IMR-90 (cell line): ENCODE data around the gene MLYCD. TPM values are rescaled to one million over a fixed set of nuclear protein-coding genes. Genes with fewer than 3 reads are reported as not detected.

Experiments used
- ATAC-seq: fragments of 200-7000 bp; cut with Tn5 transposase; 2 replicates; pipeline ENCODE4 v1.9.1; 2020; ENCODE audit warnings: low read depth, mild to moderate bottlenecking, moderate library complexity
- BruUV-seq: library from RNA; stranded (reverse); fragments of 400-500 nt; replicated peaks from 2 replicates; lab custom pipeline; 2021; lab: Mats Ljungman, UMichigan
- CTCF ChIA-PET: fragments of 300-600 bp; formaldehyde crosslinking; extraction: SDS; loops from one replicate; lab custom pipeline; 2021; ENCODE audit warnings: antibody characterized with exemption; lab: Yijun Ruan, JAX
- POLR2A ChIA-PET: fragments of 300-600 bp; sonication (Branson Sonifier 250); formaldehyde crosslinking; loops from one replicate; lab custom pipeline; 2022; ENCODE audit warnings: antibody characterized with exemption; ENCODE audit not compliant: unreplicated experiment; lab: Charles Lee
- DNase-seq: peaks from one replicate; pipeline ENCODE4 v3.0.0; 2013
- H2AFZ ChIP-seq: replicated peaks from 2 replicates; pipeline ENCODE3; 2013; ENCODE audit warnings: low read length, mild to moderate bottlenecking; ENCODE audit not compliant: poor library complexity
- H2AK5ac ChIP-seq: 2 replicates; pipeline ENCODE4 v1.6.1; 2013; ENCODE audit warnings: low read depth, low read length, inconsistent platforms
- H2AK9ac ChIP-seq: replicated peaks from 2 replicates; pipeline ENCODE3; 2013; ENCODE audit warnings: mild to moderate bottlenecking, low read depth, low read length, moderate library complexity; ENCODE audit not compliant: poor library complexity
- H2BK120ac ChIP-seq: 2 replicates; pipeline ENCODE4 v1.6.1; 2013; ENCODE audit warnings: low read depth, low read length, inconsistent platforms
- H2BK15ac ChIP-seq: 3 replicates; pipeline ENCODE4 v1.6.1; 2013; ENCODE audit warnings: low read depth, low read length, inconsistent platforms
- H2BK20ac ChIP-seq: 2 replicates; pipeline ENCODE4 v1.6.1; 2013; ENCODE audit warnings: low read depth, mild to moderate bottlenecking, inconsistent platforms, low read length, moderate library complexity
- H2BK5ac ChIP-seq: 2 replicates; pipeline ENCODE4 v1.6.1; 2013; ENCODE audit warnings: mild to moderate bottlenecking, low read depth, low read length, inconsistent platforms; ENCODE audit not compliant: poor library complexity, severe bottlenecking
- H3K14ac ChIP-seq: replicated peaks from 2 replicates; pipeline ENCODE4 v1.6.1; 2013; ENCODE audit warnings: low read depth, low read length, inconsistent platforms
- H3K18ac ChIP-seq: 2 replicates; pipeline ENCODE4 v1.6.1; 2013; ENCODE audit warnings: low read depth, low read length, control low read depth
- H3K23ac ChIP-seq: 2 replicates; pipeline ENCODE4 v1.6.1; 2013; ENCODE audit warnings: low read depth, low read length, inconsistent platforms
- H3K27ac ChIP-seq: 2 replicates; pipeline ENCODE4 v1.5.1; 2013; ENCODE audit warnings: mild to moderate bottlenecking, control low read depth, low read length; ENCODE audit not compliant: insufficient read depth
- H3K27me3 ChIP-seq: 2 replicates; pipeline ENCODE4 v1.6.1; 2013; ENCODE audit warnings: low read length; ENCODE audit not compliant: control insufficient read depth, insufficient read depth
- H3K36me3 ChIP-seq: 2 replicates; pipeline ENCODE4 v1.6.1; 2013; ENCODE audit warnings: low read length, mixed read lengths; ENCODE audit not compliant: control insufficient read depth, insufficient read depth
- H3K4ac ChIP-seq: 2 replicates; pipeline ENCODE4 v1.6.1; 2013; ENCODE audit warnings: low read depth, low read length, inconsistent platforms
- H3K4me1 ChIP-seq: 2 replicates; pipeline ENCODE4 v1.6.1; 2013; ENCODE audit warnings: low read length, mixed read lengths; ENCODE audit not compliant: control insufficient read depth, insufficient read depth
- H3K4me2 ChIP-seq: 2 replicates; pipeline ENCODE4 v1.6.1; 2013; ENCODE audit warnings: low read depth, mild to moderate bottlenecking, control low read depth, low read length, moderate library complexity
- H3K4me3 ChIP-seq: 2 replicates; pipeline ENCODE4 v1.5.1; 2013; ENCODE audit warnings: low read depth, mild to moderate bottlenecking, control low read depth, low read length, moderate library complexity; ENCODE audit not compliant: insufficient read depth
- H3K56ac ChIP-seq: 2 replicates; pipeline ENCODE4 v1.6.1; 2013; ENCODE audit warnings: low read length, inconsistent platforms; ENCODE audit not compliant: insufficient read depth; ENCODE audit errors: extremely low read depth
- H3K79me1 ChIP-seq, 2 experiments: 2 replicates each; pipeline ENCODE4 v1.6.1; 2013; ENCODE audit warnings: low read length in 2 of 2, inconsistent platforms in 1 of 2, low read depth in 1 of 2
- H3K9ac ChIP-seq: 2 replicates; pipeline ENCODE4 v1.6.1; 2013; ENCODE audit warnings: low read depth, low read length, control low read depth
- H3K9me1 ChIP-seq: 2 replicates; pipeline ENCODE4 v1.6.1; 2013; ENCODE audit warnings: low read length, inconsistent platforms; ENCODE audit not compliant: insufficient read depth
- H3K9me3 ChIP-seq: 2 replicates; pipeline ENCODE4 v1.6.1; 2013; ENCODE audit warnings: low read length; ENCODE audit not compliant: control insufficient read depth, insufficient read depth
- H4K20me1 ChIP-seq: 2 replicates; pipeline ENCODE4 v1.6.1; 2013; ENCODE audit warnings: low read length, inconsistent platforms; ENCODE audit not compliant: insufficient read depth
- H4K5ac ChIP-seq: 2 replicates; pipeline ENCODE4 v1.6.1; 2013; ENCODE audit warnings: mild to moderate bottlenecking, low read depth, low read length, control low read depth
- H4K8ac ChIP-seq, 2 experiments: 2 replicates each; pipeline ENCODE4 v1.6.1; 2013; ENCODE audit warnings: low read depth in 2 of 2, low read length in 2 of 2, control low read depth in 1 of 2, inconsistent platforms in 1 of 2
- H4K91ac ChIP-seq: 2 replicates; pipeline ENCODE4 v1.6.1; 2013; ENCODE audit warnings: low read depth, low read length, inconsistent platforms; ENCODE audit not compliant: insufficient read depth
- CHD1 ChIP-seq: IDR thresholded peaks from 2 replicates; pipeline ENCODE4 v1.6.1; 2012; ENCODE audit warnings: low read depth, low read length, improper control_type of control experiment
- POLR2A ChIP-seq: IDR thresholded peaks from 2 replicates; pipeline ENCODE4 v1.6.1; 2012; ENCODE audit warnings: mild to moderate bottlenecking, low read depth, low read length
- RFX5 ChIP-seq: IDR thresholded peaks from 2 replicates; pipeline ENCODE4 v1.8.0; 2012; ENCODE audit warnings: low read depth, mild to moderate bottlenecking, low read length, moderate library complexity
- WGBS, 2 experiments: methylation state at CpG; one replicate each; pipeline versions ENCODE4 v1.1.5 to v1.1.7; 2013; ENCODE audit warnings: missing lambda C conversion rate in 2 of 2; ENCODE audit not compliant: insufficient read length in 1 of 2; ENCODE audit errors: extremely low coverage in 2 of 2; 5-methylcytosine and 5-hydroxymethylcytosine counted together
- dilution Hi-C: fragments of 300-500 bp; cut with HindIII; formaldehyde crosslinking; loops from one replicate; pipeline ENCODE4 v1.14.3; 2018; ENCODE audit warnings: low sequenced_read_pairs; ENCODE audit not compliant: unreplicated experiment
- in situ Hi-C: fragments of 300-500 bp; cut with MboI; formaldehyde crosslinking; loops from 3 replicates; pipeline ENCODE4 v1.14.3; 2019; ENCODE audit warnings: low sequenced_read_pairs, inconsistent platforms, mixed read lengths
- intact Hi-C: fragments of 100-400 bp; cut with micrococcal nuclease; formaldehyde crosslinking; loops from 2 replicates; pipeline ENCODE4 v1.10.0; 2022
- polyA plus RNA-seq, 3 experiments: library from polyadenylated mRNA; depleted of rRNA; stranded (reverse); fragments of >200 nt; gene quantifications; 2 replicates each; pipeline ENCODE4 v1.2.3, GENCODE V29; 2012; ENCODE audit warnings: low replicate concordance in 1 of 3
- total RNA-seq: library from RNA; depleted of rRNA; stranded (reverse); fragments of >200 nt; gene quantifications from 2 replicates; pipeline ENCODE4 v1.2.3, GENCODE V29; 2012

MLYCD gene
- total and polyA plus RNA-seq, 2 of the 4 experiments (the other 2 are of a cell fraction) = 1.9 to 2.7 TPM

DNA sequence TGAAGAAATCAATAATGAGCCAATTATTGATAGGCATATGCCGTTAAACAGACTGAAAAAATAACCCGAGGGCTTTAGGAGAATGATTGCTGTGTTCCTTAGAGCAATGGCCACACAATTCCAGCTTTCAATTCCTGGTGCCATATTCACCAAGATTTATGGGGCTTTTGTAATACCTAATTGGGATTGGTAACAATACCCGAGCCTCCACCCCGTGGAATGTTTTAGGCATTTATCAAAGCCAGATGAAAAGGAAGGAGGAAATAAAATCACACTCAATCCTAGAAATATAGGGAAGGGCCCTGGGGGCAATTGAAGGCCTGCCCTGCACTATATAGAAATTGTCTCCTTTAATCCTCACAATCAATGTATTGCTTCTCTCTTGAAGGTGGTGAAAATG lies 42.1 kb upstream of the MLYCD start:
- in situ Hi-C loops = loop anchor here (25.0 kb wide), 1 partner anchor 1594 kb away; no protein-coding TSS in a partner anchor
- no peaks in the 10 kb centered on the region; the same call in 1 of the 2 replicates for H3K9me3 ChIP-seq
- no peak overlapping the region for H3K23ac ChIP-seq
- no peak overlapping the region for H3K18ac ChIP-seq
- TF ChIP-seq RFX5 (no peak), CHD1 (no peak), POLR2A (no peak)
- H3K4me1 ChIP-seq = no peaks in the 10 kb centered on the region
- no peak overlapping the region for H4K5ac ChIP-seq
- no peak overlapping the region for H3K9ac ChIP-seq
- no peak overlapping the region for H2BK120ac ChIP-seq
- H3K27ac ChIP-seq = no peak overlapping the region
- no peak overlapping the region for H3K4ac ChIP-seq
- no peak overlapping the region for H2BK20ac ChIP-seq
- no peaks in the 10 kb centered on the region for H3K79me1 ChIP-seq
- no peak overlapping the region for H3K56ac ChIP-seq
- intact Hi-C loops = no loop called here
- H3K4me3 ChIP-seq = no peak overlapping the region
- H2BK15ac ChIP-seq = no peak overlapping the region
- no peaks in the 10 kb centered on the region for H3K36me3 ChIP-seq
- H3K4me2 ChIP-seq = no peak overlapping the region
- DNase-seq = no peak
- no peak overlapping the region for H4K91ac ChIP-seq
- no peak overlapping the region for H2AK5ac ChIP-seq
- peaks cover 25% of the 10 kb centered on the region for H3K27me3 ChIP-seq
- no peak overlapping the region for H2AK9ac ChIP-seq
- ATAC-seq = no peak
- H2BK5ac ChIP-seq = no peak overlapping the region
- H2AFZ ChIP-seq = no peak overlapping the region
- H4K8ac ChIP-seq = no peak overlapping the region
- dilution Hi-C loops = no loop called here
- H3K9me1 ChIP-seq = no peaks in the 10 kb centered on the region
- H3K14ac ChIP-seq = no peak overlapping the region
- H4K20me1 ChIP-seq = no peaks in the 10 kb centered on the region
- ChIA-PET POLR2A (interaction anchor here (0.6 kb wide), 1 partner anchor 378 kb away, joined by 3 read pairs; no protein-coding TSS in a partner anchor), CTCF (no interaction called here)
- WGBS, 2 experiments = 67% methylated on average over 1 of the region's 4 CpGs; no CpG with 5 or more reads in 1 of the 2 experiments
- BruUV-seq = no TSS peak
